ENCODE data around the gene PCP4L1.
"Not testable (repeated sequence)": the region's sequence is repeated elsewhere in the genome, so short reads cannot be mapped to it uniquely, and the experiment has no call there.

The PCP4L1 gene

DNA sequence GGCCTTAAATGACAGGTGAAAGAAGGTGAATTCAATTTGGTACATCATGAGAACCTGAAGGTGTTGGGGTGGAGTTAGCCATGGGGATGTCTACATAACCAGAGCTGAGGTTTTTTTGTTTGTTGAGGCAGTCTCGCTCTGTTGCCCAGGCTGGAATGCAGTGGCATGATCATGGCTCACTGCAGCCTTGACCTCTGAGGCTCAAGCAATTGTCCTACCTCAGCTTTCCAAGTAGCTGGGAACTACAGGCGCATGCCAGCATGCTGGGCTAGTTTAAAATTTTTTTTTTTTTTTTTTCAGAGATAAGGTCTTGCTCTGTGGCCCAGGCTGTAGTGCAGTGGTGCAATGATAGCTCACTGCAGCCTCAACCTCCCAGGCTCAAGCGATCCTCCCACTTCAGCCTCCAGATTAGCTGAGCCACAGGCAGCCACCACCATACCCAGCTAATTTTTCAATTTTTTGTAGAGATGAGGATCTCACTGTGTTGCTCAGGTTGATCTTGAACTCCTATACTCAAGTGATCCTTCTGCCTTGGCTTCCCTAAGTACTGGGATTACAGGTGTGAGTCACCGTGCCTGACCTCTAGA, 53.1 kb downstream of the PCP4L1 start:
- H3K4me1 ChIP-seq, result peaks cover 36 to 57% (median 48%) of the 10 kb centered on the region in 10 experiments
- H4K20me1 ChIP-seq, result no peaks in the 10 kb centered on the region

DNA sequence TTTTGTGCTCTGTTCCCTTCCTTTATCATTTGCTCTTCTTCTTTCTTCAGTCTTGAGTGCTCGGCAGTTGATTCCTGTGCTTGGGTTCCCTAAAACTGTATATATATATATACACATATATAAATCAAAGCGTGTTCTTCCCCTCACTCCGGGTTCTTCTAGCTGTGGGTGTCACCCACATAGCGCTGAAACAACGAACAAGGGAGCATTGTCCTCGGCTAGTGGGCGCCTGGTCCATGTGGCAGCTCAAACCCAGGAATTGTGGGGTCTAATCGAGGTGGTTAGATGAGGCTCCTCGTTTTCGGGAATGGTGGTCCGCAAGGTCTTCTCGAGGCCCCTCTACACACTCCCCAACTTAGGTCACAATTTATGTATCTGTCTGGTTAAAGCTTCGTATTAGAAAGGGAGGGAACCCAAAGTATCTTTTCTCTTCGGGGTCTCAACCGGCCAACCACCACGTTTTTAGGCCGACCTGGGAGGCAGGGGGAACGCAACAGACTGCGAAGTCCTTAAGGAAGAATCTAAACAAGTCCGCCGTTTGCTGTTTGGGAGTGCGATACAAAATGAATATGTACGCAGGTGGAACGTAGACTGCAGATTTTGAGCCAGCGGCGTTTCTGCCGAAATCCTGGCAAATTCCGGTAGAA, 55.1 kb downstream of the PCP4L1 start:
- H3K4me1 ChIP-seq, result peaks cover 20 to 37% (median 29%) of the 10 kb centered on the region in 10 experiments
- H3K9ac ChIP-seq, result peak overlapping the region; percentile 85 to 98 (median 95)
- H3K4me2 ChIP-seq, result peak overlapping the region; percentile 77 to 99 (median 88)
- H3K27ac ChIP-seq, result peak overlapping the region; percentile 89 to 98 (median 97)
- H3K9me3 ChIP-seq (replicated peaks in 1 of 11), result no peaks in the 10 kb centered on the region
- no peaks in the 10 kb centered on the region for H4K20me1 ChIP-seq
- H3K36me3 ChIP-seq, result peaks cover 0 to 8% (median 1%) of the 10 kb centered on the region in 11 experiments; a peak in 5 of 22 replicates
- TF ChIP-seq Cebpa-rat (IDR thresholded peaks at IDR 0.05), result no peak
- H3K27me3 ChIP-seq, result no peaks in the 10 kb centered on the region
- H3K4me3 ChIP-seq, result peak overlapping the region; percentile 71 to 94 (median 84)

More for the DNA sequence above, 53.1 kb downstream of the PCP4L1 start:
- H3K9me3 ChIP-seq (replicated peaks in 1 of 11), result no peaks in the 10 kb centered on the region
- no peak overlapping the region for H3K9ac ChIP-seq
- no peaks in the 10 kb centered on the region for H3K27me3 ChIP-seq
- H3K27ac ChIP-seq, result no peak overlapping the region
- H3K4me2 ChIP-seq, result no peak overlapping the region
- H3K36me3 ChIP-seq, result no peaks in the 10 kb centered on the region
- no peak for TF ChIP-seq Cebpa-rat (IDR thresholded peaks at IDR 0.05)
- no peak overlapping the region for H3K4me3 ChIP-seq

DNA sequence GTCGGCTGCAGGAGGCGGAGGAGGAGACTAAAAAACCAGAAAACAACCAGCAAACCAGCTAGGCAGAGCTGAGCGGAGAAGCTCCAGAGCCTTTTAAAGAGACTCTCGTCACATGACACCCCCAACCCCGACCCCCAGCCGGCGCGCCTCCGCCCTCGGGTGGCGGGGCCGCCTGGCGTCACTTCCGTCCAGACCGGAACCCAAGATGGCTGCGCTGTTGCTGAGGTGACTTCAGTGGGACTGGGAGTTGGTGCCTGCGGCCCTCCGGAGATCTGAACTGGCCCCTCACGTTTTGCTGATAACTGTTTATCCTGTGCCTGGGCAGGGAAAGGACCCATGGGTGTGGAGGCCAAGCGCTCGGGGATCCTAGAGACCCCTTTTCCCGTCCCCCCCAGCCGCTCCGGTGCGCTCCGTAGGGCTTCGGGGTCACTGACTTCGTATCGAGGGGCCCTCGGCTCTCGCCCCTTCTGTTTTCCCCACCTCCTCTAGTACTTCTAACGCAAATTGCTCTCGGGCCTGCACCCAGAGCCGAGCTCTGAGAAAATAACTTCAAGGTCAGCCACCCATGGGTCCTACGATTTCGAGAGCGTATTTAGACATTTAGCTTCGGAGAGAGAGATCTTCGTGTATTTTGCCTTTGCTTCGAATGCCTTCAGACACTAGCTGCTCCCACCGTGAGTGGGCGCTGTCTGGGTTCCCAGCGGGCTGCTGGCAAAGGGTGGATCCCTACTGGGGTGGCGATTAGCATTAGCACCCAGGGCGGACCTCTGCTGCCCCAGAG, 55.8 kb downstream of the PCP4L1 start, which contains the start of gene SDHC:
TSS of gene SDHC (plus strand) at position 181 of the 781 bp plus-strand sequence. CDS start at position 206, 25 bp downstream.
- Histone ChIP-seq H3K4me3 (peak within 1 kb of the TSS; percentile 71 to 94 (median 84)), H3K27ac (peak within 1 kb of the TSS; percentile 89 to 98 (median 97))

DNA sequence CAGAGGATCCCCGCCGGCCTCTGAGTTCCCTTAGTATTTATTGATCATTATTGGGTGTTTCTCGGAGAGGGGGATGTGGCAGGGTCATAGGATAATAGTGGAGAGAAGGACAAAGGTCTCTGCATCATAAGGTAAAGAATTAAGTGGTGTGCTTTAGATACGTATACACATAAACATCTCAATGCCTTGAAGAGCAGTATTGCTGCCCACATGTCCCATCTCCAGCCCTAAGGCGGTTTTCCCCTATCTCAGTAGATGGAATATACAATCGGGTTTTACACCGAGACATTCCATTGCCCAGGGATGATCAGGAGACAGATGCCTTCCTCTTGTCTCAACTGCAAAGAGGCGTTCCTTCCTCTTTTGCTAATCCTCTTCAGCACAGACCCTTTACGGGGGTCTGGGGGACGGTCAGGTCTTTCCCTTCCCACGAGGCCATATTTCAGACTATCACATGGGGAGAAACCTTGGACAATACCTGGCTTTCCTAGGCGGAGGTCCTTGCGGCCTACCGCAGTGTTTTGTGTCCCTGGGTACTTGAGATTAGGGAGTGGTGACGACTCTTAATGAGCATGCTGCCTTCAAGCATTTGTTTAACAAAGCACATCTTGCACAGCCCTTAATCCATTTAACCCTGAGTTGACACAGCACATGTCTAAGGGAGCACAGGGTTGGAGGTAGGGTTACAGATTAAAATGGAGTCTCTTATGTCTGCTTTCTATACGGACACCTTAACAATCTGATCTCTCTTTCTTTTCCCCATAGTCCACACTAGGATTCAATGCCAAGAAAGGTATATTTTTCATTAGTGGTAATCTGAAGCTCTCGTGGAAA, 57.5 kb downstream of the PCP4L1 start:
- H3K4me1 ChIP-seq, result peaks cover 15 to 27% (median 22%) of the 10 kb centered on the region in 10 experiments
- H4K20me1 ChIP-seq; H3K9me3 ChIP-seq (replicated peaks in 1 of 11); H3K27ac ChIP-seq; H3K9ac ChIP-seq; H3K4me3 ChIP-seq; H3K27me3 ChIP-seq: not testable (repeated sequence)
- H3K36me3 ChIP-seq, result peaks cover 0 to 17% (median 12%) of the 10 kb centered on the region in 11 experiments; a peak in 10 of 22 replicates
- H3K4me2 ChIP-seq, result peak overlapping the region in 10 of 11 experiments; percentile 77 to 99 (median 87); a peak in 17 of 22 replicates

More for the DNA sequence above, 55.8 kb downstream of the PCP4L1 start, which contains the start of gene SDHC:
- Histone ChIP-seq H3K4me1 (peaks cover 18 to 35% (median 31%) of the 10 kb centered on the region in 10 experiments), H3K9ac (peak within 1 kb of the TSS; percentile 85 to 98 (median 95)), H3K36me3 (peaks cover 0 to 13% (median 6%) of the 10 kb centered on the region in 11 experiments; a peak in 7 of 22 replicates), H4K20me1 (no peaks in the 10 kb centered on the region), H3K27me3 (no peaks in the 10 kb centered on the region), H3K4me2 (peak within 1 kb of the TSS; percentile 77 to 99 (median 88)), H3K9me3 (replicated peaks in 1 of 11) (no peaks in the 10 kb centered on the region)
- TF ChIP-seq Cebpa-rat (IDR thresholded peaks at IDR 0.05), result no peak

DNA sequence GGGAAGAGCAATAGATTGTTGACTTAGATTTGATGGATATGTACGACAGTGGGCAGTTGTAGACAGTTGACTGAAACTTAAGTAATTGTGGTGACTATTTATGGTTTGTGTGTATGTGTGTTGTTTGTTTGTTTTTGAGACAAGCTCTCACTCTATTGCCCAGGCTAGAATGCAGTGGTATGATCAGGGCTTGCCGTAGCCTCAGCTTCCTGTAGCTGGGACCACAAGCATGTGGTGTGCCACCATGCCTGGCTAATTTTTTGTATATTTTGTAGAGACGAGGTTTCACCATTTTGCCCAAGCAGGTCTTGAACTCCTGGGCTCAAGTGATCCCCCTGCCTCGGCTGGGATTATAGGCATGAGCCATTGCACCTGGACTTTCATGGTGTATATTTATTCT, 65.5 kb downstream of the PCP4L1 start:
- Histone ChIP-seq H3K4me1 (peaks cover 0 to 12% (median 5%) of the 10 kb centered on the region in 10 experiments; a peak in 6 of 20 replicates), H3K4me3 (no peak overlapping the region), H3K9ac (no peak overlapping the region), H3K9me3 (replicated peaks in 1 of 11) (no peaks in the 10 kb centered on the region), H3K27me3 (no peaks in the 10 kb centered on the region), H4K20me1 (peaks cover 0 to 4% (median 0%) of the 10 kb centered on the region in 11 experiments; a peak in 3 of 22 replicates), H3K4me2 (peak overlapping the region in 5 of 11 experiments; percentile 10 to 27 (median 11); a peak in 3 of 22 replicates), H3K36me3 (peaks cover 50 to 75% (median 56%) of the 10 kb centered on the region in 11 experiments), H3K27ac (no peak overlapping the region)
- no peak for TF ChIP-seq Cebpa-rat (IDR thresholded peaks at IDR 0.05)

- Histone ChIP-seq H3K27ac (no peak overlapping the region), H4K20me1 (no peaks in the 10 kb centered on the region; a peak in 1 of 22 replicates), H3K4me3 (no peak overlapping the region), H3K9ac (no peak overlapping the region), H3K27me3 (no peaks in the 10 kb centered on the region), H3K4me2 (no peak overlapping the region), H3K9me3 (replicated peaks in 1 of 11) (no peaks in the 10 kb centered on the region), H3K36me3 (peaks cover 92 to 100% (median 97%) of the 10 kb centered on the region in 11 experiments), H3K4me1 (no peaks in the 10 kb centered on the region)
- TF ChIP-seq Cebpa-rat (IDR thresholded peaks at IDR 0.05), result no peak
Measured at GRCh38 chr1:161330346-161330745, 71.8 kb downstream of the PCP4L1 start.

- no peak overlapping the region for H3K9ac ChIP-seq
- peaks cover 69 to 100% (median 92%) of the 10 kb centered on the region in 11 experiments for H3K36me3 ChIP-seq
- H4K20me1 ChIP-seq, result no peaks in the 10 kb centered on the region
- no peak overlapping the region for H3K4me3 ChIP-seq
- H3K9me3 ChIP-seq (replicated peaks in 1 of 11), result no peaks in the 10 kb centered on the region
- H3K27ac ChIP-seq, result no peak overlapping the region
- 0 out of 22 replicates have a peak, but pooled peaks of 2 of the 11 experiments have one; percentile 9 to 20 for TF ChIP-seq Cebpa-rat (IDR thresholded peaks at IDR 0.05)
- H3K4me2 ChIP-seq, result no peak overlapping the region
- no peaks in the 10 kb centered on the region for H3K4me1 ChIP-seq
- H3K27me3 ChIP-seq, result no peaks in the 10 kb centered on the region
Measured at GRCh38 chr1:161333166-161333565, 74.6 kb downstream of the PCP4L1 start.
